Camera-type eye (tissue), 1 donor: ENCODE results near the gene SETD3. TPM values are rescaled to one million over a fixed set of nuclear protein-coding genes. Genes with fewer than 3 reads are reported as not detected.

Experiments used
- total RNA-seq: library from RNA; depleted of rRNA; stranded (reverse); fragments of >200 nt; gene quantifications from one replicate; pipeline ENCODE4 v1.2.3, GENCODE V29; 2014

SETD3 gene
- total RNA-seq, result 107 TPM

DNA sequence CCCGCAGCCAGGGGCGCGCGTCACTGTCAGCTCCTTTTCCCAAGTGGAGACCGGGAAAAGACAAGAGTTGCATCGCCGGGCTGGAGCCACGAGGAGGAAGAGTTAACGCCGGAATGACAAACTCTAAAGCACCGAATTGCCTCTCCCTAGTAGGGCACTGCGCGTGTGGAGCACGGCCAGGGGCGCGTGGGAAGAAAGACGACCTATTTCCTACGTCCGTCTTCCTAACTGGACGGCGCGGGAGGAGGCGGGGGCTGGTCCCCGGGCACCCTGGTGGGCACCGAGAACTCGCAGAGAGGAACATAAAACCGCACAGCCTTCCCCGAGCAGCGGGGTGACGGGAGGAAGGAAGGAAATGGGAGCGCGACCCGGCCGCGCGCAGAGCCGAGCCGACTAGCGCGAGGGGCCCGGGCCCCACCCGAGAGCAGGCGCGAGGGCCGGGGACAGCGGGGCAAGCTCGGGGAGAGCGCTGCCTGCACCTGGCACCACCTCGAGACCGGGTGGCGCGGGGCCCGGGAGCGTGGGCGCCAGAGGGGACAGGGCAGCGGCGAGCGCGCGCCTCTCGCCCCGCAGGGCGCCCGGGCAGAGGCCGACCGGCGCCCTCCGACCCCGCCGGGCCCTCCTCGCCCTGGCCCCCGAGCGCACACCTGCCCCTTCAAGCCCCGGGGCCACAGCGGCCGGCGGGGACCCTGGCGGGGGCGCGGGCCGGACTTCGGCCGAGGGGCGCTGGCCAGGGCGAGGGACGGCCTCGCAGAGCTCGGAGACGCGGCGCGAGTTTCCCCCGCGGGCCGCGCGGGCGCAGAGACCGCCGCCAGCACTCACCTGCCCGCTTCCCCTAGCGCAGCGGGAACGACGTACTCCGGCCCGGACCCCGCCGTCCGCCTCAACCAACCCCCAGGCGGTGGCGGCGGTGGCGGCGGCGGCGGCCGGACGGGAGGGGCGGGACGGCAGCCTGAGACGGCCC is at the start of gene SETD3:
TSS of gene SETD3 (minus strand) at position 954 of the 964 bp plus-strand sequence. CDS start 15,054 bp downstream, outside the sequence.

GRCh38 chr14:99480917-99481744 is 472 bp upstream of the SETD3 start, which contains the start of gene CCNK:
TSS of gene CCNK (plus strand) at chr14:99481409. CDS start at chr14:99492678, 11,269 bp downstream.

Other genes with a start within 250 kb of the SETD3 start
- 4.4 TPM for gene BCL11B, start 208.7 kb downstream of the SETD3 start, total RNA-seq
- gene CCNK, start 550 bp upstream of the SETD3 start, total RNA-seq, result 45.9 TPM
- gene CCDC85C, start 123.3 kb upstream of the SETD3 start, total RNA-seq, result 42.2 TPM
- 11.6 TPM for gene HHIPL1, start 164.3 kb upstream of the SETD3 start, total RNA-seq
- 5.4 TPM for gene CYP46A1, start 203.4 kb upstream of the SETD3 start, total RNA-seq